Uterus (tissue), 4 donors: Measurements from ENCODE around the gene DTNA. TPM values are rescaled to one million over a fixed set of nuclear protein-coding genes. Genes with fewer than 3 reads are reported as not detected.
"Not testable (repeated sequence)": the region's sequence is repeated elsewhere in the genome, so short reads cannot be mapped to it uniquely, and the experiment has no call there.

Experiments used
- DNase-seq, 2 donors: peaks; one replicate each; pipeline ENCODE4 v3.0.0-alpha.2; 2019 to 2020
- H3K27ac ChIP-seq, 2 donors: fragments of 200-600 bp; sonication (generic); 1 replicate in 1 of 2; 2 replicates in 1 of 2; pipeline ENCODE4 v1.5.1; 2016 to 2018
- H3K27me3 ChIP-seq, 2 donors: fragments of 200-600 bp; sonication (generic); one replicate each; pipeline ENCODE4 v1.5.1; 2018 to 2019; ENCODE audit warnings: control low read depth in 1 of 2
- H3K36me3 ChIP-seq, 2 donors: fragments of 200-600 bp; sonication (generic); one replicate each; pipeline ENCODE4 v1.5.1; 2019; ENCODE audit warnings: control low read depth in 1 of 2
- H3K4me1 ChIP-seq, 2 donors: fragments of 200-600 bp; sonication (generic); one replicate each; pipeline ENCODE4 v1.5.1; 2018 to 2019; ENCODE audit warnings: control low read depth in 1 of 2
- H3K4me3 ChIP-seq, 2 donors: fragments of 200-600 bp; sonication (generic); 1 replicate in 1 of 2; 2 replicates in 1 of 2; pipeline ENCODE4 v1.5.1; 2018 to 2019; ENCODE audit warnings: mild to moderate bottlenecking in 1 of 2
- H3K9me3 ChIP-seq, 2 donors: fragments of 200-600 bp; sonication (generic); one replicate each; pipeline ENCODE4 v1.5.1; 2019; ENCODE audit warnings: control low read depth in 1 of 2
- CTCF ChIP-seq, 4 experiments: fragments of 200-600 bp in 2 of 4; fragments of 450-650 bp in 2 of 4; sonication (generic) in 2 of 4; IDR thresholded peaks; one replicate each; pipeline ENCODE4 v1.5.1; 2016 to 2019; ENCODE audit warnings: antibody characterized with exemption in 4 of 4, mild to moderate bottlenecking in 2 of 4, moderate library complexity in 1 of 4
- POLR2A ChIP-seq, 2 donors: fragments of 450-650 bp; IDR thresholded peaks; one replicate each; pipeline ENCODE4 v1.6.1; 2016; ENCODE audit warnings: antibody characterized with exemption in 2 of 2, mild to moderate bottlenecking in 1 of 2, moderate library complexity in 1 of 2
- intact Hi-C: fragments of 100-400 bp; cut with DNase I; formaldehyde crosslinking; loops from one replicate; pipeline ENCODE4 v1.15.1; 2023; ENCODE audit warnings: low total_unique reads
- total RNA-seq, 4 donors: library from RNA; depleted of rRNA in 3 of 4; stranded (reverse); fragments of >200 nt in 3 of 4; gene quantifications; one replicate each; pipeline versions ENCODE4 v1.1.0 to v1.2.4, GENCODE V29; 2014 to 2023
- donor health status: DM: yes; HTN: yes; CAD: no.

Gene DTNA
- total RNA-seq, 4 donors from 2014 or later: 13.8 to 229 (median 43.0) TPM

GRCh38 chr18:34913837-34914661, 204.0 kb downstream of the DTNA start:
- H3K9me3 ChIP-seq: no peaks in the 10 kb centered on the region
- TF ChIP-seq CTCF (IDR thresholded peaks at IDR 0.05) (no peak), POLR2A (IDR thresholded peaks at IDR 0.05) (no peak)
- H3K27ac ChIP-seq: no peak overlapping the region
- H3K4me1 ChIP-seq: no peaks in the 10 kb centered on the region
- DNase-seq: no peak
- no peaks in the 10 kb centered on the region for H3K36me3 ChIP-seq
- no peaks in the 10 kb centered on the region for H3K27me3 ChIP-seq
- H3K4me3 ChIP-seq: no peak overlapping the region
- intact Hi-C loops: no loop called here

- no peak for DNase-seq
- TF ChIP-seq POLR2A (IDR thresholded peaks at IDR 0.05) (no peak), CTCF (IDR thresholded peaks at IDR 0.05) (no peak)
- Histone ChIP-seq H3K9me3 (no peaks in the 10 kb centered on the region), H3K36me3 (no peaks in the 10 kb centered on the region), H3K27me3 (no peaks in the 10 kb centered on the region), H3K4me3 (no peak overlapping the region), H3K27ac (no peak overlapping the region), H3K4me1 (no peaks in the 10 kb centered on the region)
- intact Hi-C loops: no loop called here
Measured at GRCh38 chr18:34915046-34915445, 204.9 kb downstream of the DTNA start.

- H3K36me3 ChIP-seq, H3K4me1 ChIP-seq, H3K27me3 ChIP-seq, H3K27ac ChIP-seq, H3K4me3 ChIP-seq, H3K9me3 ChIP-seq, intact Hi-C loops, DNase-seq: not testable (repeated sequence)
Measured at GRCh38 chr18:34916539-34916938, 206.4 kb downstream of the DTNA start.

GRCh38 chr18:34918856-34919255, 208.8 kb downstream of the DTNA start:
- Histone ChIP-seq H3K27ac (no peak overlapping the region), H3K4me1 (no peaks in the 10 kb centered on the region), H3K4me3 (no peak overlapping the region), H3K9me3 (no peaks in the 10 kb centered on the region), H3K27me3 (no peaks in the 10 kb centered on the region), H3K36me3 (no peaks in the 10 kb centered on the region)
- no peak for DNase-seq
- intact Hi-C loops: no loop called here
- TF ChIP-seq POLR2A (IDR thresholded peaks at IDR 0.05): no peak
- no peak for TF ChIP-seq CTCF (IDR thresholded peaks at IDR 0.05)

GRCh38 chr18:34921226-34921625, 211.1 kb downstream of the DTNA start:
- H3K36me3 ChIP-seq: no peaks in the 10 kb centered on the region
- no peak overlapping the region for H3K4me3 ChIP-seq
- H3K4me1 ChIP-seq: no peaks in the 10 kb centered on the region
- DNase-seq: no peak
- H3K9me3 ChIP-seq: no peaks in the 10 kb centered on the region
- intact Hi-C loops: no loop called here
- H3K27ac ChIP-seq: no peak overlapping the region
- H3K27me3 ChIP-seq: no peaks in the 10 kb centered on the region
- TF ChIP-seq CTCF (IDR thresholded peaks at IDR 0.05) (no peak), POLR2A (IDR thresholded peaks at IDR 0.05) (no peak)
